ENCODE data around the gene ZNF853. TPM values are rescaled to one million over a fixed set of nuclear protein-coding genes. Genes with fewer than 3 reads are reported as not detected.
"Not testable (repeated sequence)": the region's sequence is repeated elsewhere in the genome, so short reads cannot be mapped to it uniquely, and the experiment has no call there.

The ZNF853 gene
- total RNA-seq, 1 donor: under 0.01 TPM

GRCh38 chr7:6577369-6578113 lies 37.9 kb upstream of the ZNF853 start, which contains the start of gene ZDHHC4:
ZDHHC4 (plus strand) TSS chr7:6577454; CDS start chr7:6580562, 3,108 bp downstream.
- peak; percentile 86 for DNase-seq (ENCODE audit: low read depth)
- TF ChIP-seq, protein P1, sequence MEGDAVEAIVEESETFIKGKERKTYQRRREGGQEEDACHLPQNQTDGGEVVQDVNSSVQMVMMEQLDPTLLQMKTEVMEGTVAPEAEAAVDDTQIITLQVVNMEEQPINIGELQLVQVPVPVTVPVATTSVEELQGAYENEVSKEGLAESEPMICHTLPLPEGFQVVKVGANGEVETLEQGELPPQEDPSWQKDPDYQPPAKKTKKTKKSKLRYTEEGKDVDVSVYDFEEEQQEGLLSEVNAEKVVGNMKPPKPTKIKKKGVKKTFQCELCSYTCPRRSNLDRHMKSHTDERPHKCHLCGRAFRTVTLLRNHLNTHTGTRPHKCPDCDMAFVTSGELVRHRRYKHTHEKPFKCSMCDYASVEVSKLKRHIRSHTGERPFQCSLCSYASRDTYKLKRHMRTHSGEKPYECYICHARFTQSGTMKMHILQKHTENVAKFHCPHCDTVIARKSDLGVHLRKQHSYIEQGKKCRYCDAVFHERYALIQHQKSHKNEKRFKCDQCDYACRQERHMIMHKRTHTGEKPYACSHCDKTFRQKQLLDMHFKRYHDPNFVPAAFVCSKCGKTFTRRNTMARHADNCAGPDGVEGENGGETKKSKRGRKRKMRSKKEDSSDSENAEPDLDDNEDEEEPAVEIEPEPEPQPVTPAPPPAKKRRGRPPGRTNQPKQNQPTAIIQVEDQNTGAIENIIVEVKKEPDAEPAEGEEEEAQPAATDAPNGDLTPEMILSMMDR (IDR thresholded peaks at IDR 0.05; ENCODE audit: insufficient read depth, low read depth, low read length): no peak
- H3K4me3 ChIP-seq (ENCODE audit: low read depth, low read length): peak within 1 kb of the TSS; percentile 84

DNA sequence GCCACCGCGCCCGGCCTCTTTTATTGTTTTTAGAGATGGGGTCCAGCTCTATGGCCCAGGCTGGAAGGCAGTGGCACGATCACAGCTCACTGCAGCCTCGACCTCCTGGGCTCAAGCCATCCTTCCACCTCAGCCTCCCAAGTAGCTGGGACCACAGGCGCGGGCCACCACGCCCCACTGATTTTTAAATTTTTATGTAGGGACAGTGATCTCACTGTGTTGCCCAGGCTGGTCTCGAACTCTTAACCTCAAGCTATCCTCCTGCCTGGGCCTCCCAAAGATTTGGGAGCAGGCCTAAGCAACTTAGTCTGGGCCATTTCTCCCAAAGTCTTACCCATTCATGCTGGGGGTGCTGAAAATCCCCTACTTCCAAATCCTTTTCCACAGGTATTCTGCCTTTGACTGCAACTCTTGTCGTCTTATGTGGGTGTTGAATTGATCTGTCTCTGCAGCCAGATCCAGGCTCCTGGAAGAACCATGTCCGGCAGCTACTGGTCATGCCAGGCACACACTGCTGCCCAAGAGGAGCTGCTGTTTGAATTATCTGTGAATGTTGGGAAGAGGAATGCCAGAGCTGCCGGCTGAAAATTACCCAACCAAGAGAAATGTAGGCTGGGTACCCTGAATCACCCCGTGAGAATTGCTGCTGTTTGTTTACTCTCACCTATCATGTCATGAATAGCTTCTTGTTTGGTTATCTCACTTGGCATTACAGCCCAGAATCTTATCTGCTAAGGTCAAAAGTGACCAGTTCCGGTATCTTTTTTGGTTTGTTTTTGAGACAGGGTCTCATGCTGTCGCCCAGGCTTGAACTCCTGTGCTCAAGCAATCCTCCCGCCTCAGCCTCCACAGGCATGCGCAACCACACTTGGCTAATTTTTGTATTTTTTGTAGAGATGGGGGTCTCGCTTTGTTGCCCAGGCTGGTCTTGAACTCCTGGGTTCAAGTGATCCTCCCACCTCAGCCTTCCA lies 37.0 kb upstream of the ZNF853 start:
- H3K4me3 ChIP-seq (ENCODE audit: low read depth, low read length): peak overlapping the region; percentile 84
- TF ChIP-seq, protein P1 (IDR thresholded peaks at IDR 0.05; ENCODE audit: insufficient read depth, low read depth, low read length): no peak
- peak; percentile 17 for DNase-seq (ENCODE audit: low read depth)

DNA sequence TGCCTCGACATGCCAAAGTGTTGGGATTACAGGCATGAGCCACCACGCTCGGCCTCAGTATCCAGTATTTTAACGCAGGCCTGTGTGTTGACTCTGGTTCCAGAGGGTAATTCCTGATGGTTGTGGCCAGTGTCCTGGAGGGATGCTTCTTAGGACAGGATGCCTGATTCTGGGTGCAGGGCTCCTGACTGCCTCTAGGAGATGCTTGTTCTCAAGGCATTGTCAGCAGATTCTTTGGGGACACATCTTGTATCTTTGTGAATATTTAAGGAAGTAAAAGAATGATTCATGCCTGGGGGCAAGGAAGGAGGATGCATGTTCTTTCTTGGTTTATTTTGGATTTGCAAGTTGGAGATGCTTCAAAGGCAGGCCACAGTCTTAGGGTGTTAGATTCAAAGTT lies 36.0 kb upstream of the ZNF853 start:
- peak; percentile 7 for DNase-seq (ENCODE audit: low read depth)
- TF ChIP-seq, protein P1 (IDR thresholded peaks at IDR 0.05; ENCODE audit: insufficient read depth, low read depth, low read length): no peak
- H3K4me3 ChIP-seq (ENCODE audit: low read depth, low read length): no peak overlapping the region

GRCh38 chr7:6585746-6586432 lies 29.5 kb upstream of the ZNF853 start:
- DNase-seq (ENCODE audit: low read depth); H3K4me3 ChIP-seq (ENCODE audit: low read depth, low read length): not testable (repeated sequence)

DNA sequence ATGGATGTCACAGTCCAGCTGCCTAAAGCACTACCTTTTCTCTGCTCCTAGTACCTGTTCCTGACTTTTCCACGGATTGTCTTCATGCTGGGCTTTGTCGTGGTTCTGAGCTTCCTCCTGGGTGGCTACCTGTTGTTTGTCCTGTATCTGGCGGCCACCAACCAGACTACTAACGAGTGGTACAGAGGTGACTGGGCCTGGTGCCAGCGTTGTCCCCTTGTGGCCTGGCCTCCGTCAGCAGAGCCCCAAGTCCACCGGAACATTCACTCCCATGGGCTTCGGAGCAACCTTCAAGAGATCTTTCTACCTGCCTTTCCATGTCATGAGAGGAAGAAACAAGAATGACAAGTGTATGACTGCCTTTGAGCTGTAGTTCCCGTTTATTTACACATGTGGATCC lies 26.8 kb upstream of the ZNF853 start:
- H3K4me3 ChIP-seq (ENCODE audit: low read depth, low read length): no peak overlapping the region
- DNase-seq (ENCODE audit: low read depth): no peak
- TF ChIP-seq, protein P1 (IDR thresholded peaks at IDR 0.05; ENCODE audit: insufficient read depth, low read depth, low read length): no peak

DNA sequence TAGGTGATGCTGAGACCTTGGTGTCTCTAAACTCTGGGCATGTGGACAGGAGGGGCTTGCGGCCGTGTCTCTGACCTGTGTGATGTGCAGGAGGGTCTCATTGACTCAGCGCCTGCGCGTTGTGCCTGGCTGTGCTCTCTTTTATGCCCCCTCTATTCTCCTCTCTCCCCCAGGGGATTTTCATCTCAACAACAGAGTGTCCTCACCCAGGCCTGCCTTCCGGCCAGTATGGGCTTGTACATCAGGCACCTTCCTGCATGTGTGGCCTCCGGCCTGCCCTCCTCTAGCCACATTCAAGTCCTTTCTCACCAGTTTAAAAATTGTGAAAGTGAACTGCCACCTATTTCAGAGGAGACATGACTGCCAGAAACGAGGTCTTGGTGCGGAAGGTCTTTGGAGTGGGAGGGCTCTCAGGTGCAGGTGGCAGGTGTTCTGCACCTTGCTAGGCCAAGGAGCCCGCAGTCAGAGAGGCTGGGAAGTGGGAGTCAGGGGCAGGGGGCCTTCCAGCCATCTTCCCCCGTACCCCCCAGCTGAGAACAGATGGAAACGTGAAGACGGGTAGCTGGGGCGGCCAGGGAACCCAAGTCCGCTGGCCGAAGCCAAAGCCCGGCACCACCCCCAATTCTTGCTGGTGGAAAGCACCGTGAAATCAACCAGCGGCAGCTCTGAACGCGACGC lies 26.1 kb upstream of the ZNF853 start:
- H3K4me3 ChIP-seq (ENCODE audit: low read depth, low read length): peak overlapping the region; percentile 36
- TF ChIP-seq, protein P1 (IDR thresholded peaks at IDR 0.05; ENCODE audit: insufficient read depth, low read depth, low read length): no peak
- no peak for DNase-seq (ENCODE audit: low read depth)

Measured in fibroblast of villous mesenchyme (primary cell).